ENCODE data around the gene ADARB1. TPM values are rescaled to one million over a fixed set of nuclear protein-coding genes. Genes with fewer than 3 reads are reported as not detected.

ADARB1 gene
- total RNA-seq, 2 experiments from 2014 or later, result 6.6 to 20.5 TPM

- Histone ChIP-seq H3K4me3 (ENCODE audit: low read depth, low read length, poor library complexity, severe bottlenecking) (peak overlapping the region; percentile 58), H4K20me1 (ENCODE audit: insufficient read depth, low read length) (no peaks in the 10 kb centered on the region), H3K27ac (ENCODE audit: low read depth, low read length, poor library complexity, severe bottlenecking) (no peak overlapping the region), H3K4me2 (ENCODE audit: low read length) (peak overlapping the region; percentile 49), H3K79me2 (ENCODE audit: insufficient read depth, low read depth, low read length) (no peaks in the 10 kb centered on the region), H3K9me3 (ENCODE audit: low read length) (no peaks in the 10 kb centered on the region), H3K4me1 (ENCODE audit: insufficient read depth, low read length, poor library complexity, severe bottlenecking) (peaks cover 21% of the 10 kb centered on the region), H2AFZ (ENCODE audit: low read length) (0 out of 2 replicates have a peak overlapping the region, but pooled peaks have one; percentile 83), H3K36me3 (ENCODE audit: insufficient read depth, low read length) (no peaks in the 10 kb centered on the region), H3K9me2 (ENCODE audit: insufficient read depth, low read length) (no peaks in the 10 kb centered on the region)
- DNase-seq (ENCODE audit: low spot score), result peak; percentile 44
- intact Hi-C loops (cut with micrococcal nuclease; ENCODE audit: unreplicated experiment), result loop anchor here (5.0 kb wide), 1 partner anchor 74 kb away; no protein-coding TSS in a partner anchor
- TF ChIP-seq EZH2phosphoT487 (IDR thresholded peaks at IDR 0.05; ENCODE audit: borderline replicate concordance, low read depth, low read length), result no peak
- TF ChIP-seq CTCF (conservative IDR thresholded peaks at IDR 0.05; ENCODE audit: low read length), result no peak
- ChIA-PET CTCF (ENCODE audit: unreplicated experiment) (no interaction called here), POLR2A (interaction anchor here (0.6 to 1.3 kb wide), 4 partner anchors 12 to 487 kb away, joined by 3 to 7 read pairs (median 3); no protein-coding TSS in a partner anchor)
- BruUV-seq (replicated peaks), result no TSS peak
Measured at GRCh38 chr21:45153358-45154318, 79.3 kb downstream of the ADARB1 start.

GRCh38 chr21:45154511-45155508 is 80.4 kb downstream of the ADARB1 start:
- H4K20me1 ChIP-seq (ENCODE audit: insufficient read depth, low read length), result no peaks in the 10 kb centered on the region
- ChIA-PET CTCF (ENCODE audit: unreplicated experiment) (no interaction called here), POLR2A (interaction anchor here (0.6 to 1.3 kb wide), 2 partner anchors 100 to 485 kb away, joined by 3 to 7 read pairs; no protein-coding TSS in a partner anchor)
- H3K4me3 ChIP-seq (ENCODE audit: low read depth, low read length, poor library complexity, severe bottlenecking), result no peak overlapping the region
- no peaks in the 10 kb centered on the region for H3K9me3 ChIP-seq (ENCODE audit: low read length)
- H3K4me2 ChIP-seq (ENCODE audit: low read length), result no peak overlapping the region
- peaks cover 21% of the 10 kb centered on the region for H3K4me1 ChIP-seq (ENCODE audit: insufficient read depth, low read length, poor library complexity, severe bottlenecking)
- TF ChIP-seq CTCF (conservative IDR thresholded peaks at IDR 0.05; ENCODE audit: low read length) (no peak), EZH2phosphoT487 (IDR thresholded peaks at IDR 0.05; ENCODE audit: borderline replicate concordance, low read depth, low read length) (no peak)
- H2AFZ ChIP-seq (ENCODE audit: low read length), result no peak overlapping the region
- H3K36me3 ChIP-seq (ENCODE audit: insufficient read depth, low read length), result no peaks in the 10 kb centered on the region
- H3K9me2 ChIP-seq (ENCODE audit: insufficient read depth, low read length), result no peaks in the 10 kb centered on the region
- no peak for DNase-seq (ENCODE audit: low spot score)
- intact Hi-C loops (cut with micrococcal nuclease; ENCODE audit: unreplicated experiment), result loop anchor here (5.0 kb wide), 1 partner anchor 72 kb away; no protein-coding TSS in a partner anchor
- H3K27ac ChIP-seq (ENCODE audit: low read depth, low read length, poor library complexity, severe bottlenecking), result no peak overlapping the region
- no TSS peak for BruUV-seq (replicated peaks)
- H3K79me2 ChIP-seq (ENCODE audit: insufficient read depth, low read depth, low read length), result no peaks in the 10 kb centered on the region

All from OCI-LY7 (cell line).